HG03571 (cell line): ENCODE data around the gene UBTD1.
A peak's percentile ranks its signal among the peaks of the same experiment; 100 is the strongest.
"Not testable (repeated sequence)": the region's sequence is repeated elsewhere in the genome, so short reads cannot be mapped to it uniquely, and the experiment has no call there.

Source experiments
- ATAC-seq: cut with Tn5 transposase; IDR thresholded peaks from one replicate; pipeline ENCODE4 v1.9.1; 2021; ENCODE audit not compliant: unreplicated experiment

The UBTD1 gene

DNA sequence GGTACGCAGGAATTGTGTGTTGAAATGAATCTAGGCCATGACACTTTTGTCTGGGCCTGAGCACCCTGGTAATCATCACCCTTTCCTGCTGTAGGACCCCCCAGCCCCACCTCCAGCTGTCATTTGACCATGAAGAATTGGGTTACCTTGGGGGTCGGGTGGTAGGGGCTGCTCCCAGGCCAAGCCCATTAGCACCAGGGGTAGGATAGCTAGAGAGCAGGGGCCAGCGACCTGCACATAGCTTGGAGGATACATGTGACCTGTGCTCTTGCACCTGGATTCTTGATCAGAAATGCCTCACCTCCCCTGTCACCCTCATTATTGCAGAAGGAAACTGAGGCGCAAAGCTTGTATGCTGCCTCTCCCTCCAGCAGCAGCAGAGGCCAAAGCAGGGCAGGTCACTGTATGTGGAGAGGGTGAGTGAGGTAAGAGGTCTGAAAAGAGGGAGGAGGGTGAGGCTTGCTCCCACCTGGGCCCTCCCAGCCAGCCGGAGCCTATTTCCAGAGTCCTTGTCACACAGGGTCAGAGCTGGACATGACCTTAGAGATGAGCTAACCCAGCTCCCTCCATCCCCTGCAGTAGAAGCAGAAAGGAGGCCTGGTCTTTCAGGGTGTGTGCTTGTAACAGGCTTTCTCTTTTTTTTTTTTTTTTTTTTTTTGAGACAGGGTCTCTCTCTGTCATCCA, 38.6 kb downstream of the UBTD1 start:
- no peak for ATAC-seq

DNA sequence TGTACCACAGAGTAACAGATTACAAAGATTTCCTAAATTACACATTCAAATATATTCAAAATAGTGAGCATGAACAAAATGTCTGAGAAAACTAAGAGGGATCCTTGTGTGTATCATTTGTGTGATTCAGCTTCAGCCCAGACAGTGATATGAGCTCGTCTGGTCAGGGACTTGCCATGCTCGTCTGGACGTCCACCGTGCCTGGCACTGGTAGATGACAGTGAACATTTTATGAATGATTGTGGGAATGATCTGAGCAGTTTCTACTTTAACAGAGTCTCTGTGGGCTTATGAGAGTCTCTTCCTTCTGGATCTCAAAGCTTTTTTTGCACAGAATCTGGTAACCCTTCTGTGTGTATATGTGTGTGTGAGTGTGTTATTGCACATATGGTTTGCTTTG, 39.7 kb downstream of the UBTD1 start:
- no peak for ATAC-seq

DNA sequence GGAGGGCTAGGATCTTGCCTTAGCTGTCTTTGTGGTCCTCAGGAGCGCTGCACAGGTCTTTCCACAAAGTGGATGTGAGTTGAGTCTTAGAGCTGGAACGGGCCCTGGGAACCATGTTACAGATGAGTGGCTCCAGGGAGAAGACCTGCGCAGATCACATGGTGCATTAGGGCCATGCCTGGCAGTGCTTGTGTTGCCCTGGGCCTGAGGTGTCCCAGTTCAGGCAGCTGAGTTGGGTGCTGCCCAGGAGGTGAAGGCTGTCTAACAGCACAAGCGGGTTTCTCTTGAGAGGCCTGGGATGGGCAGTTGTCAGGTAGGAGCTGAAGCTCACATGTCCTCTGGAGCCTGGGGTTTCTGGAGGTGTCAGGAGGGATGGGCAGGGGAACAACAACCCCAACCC, 40.1 kb downstream of the UBTD1 start:
- no peak for ATAC-seq

DNA sequence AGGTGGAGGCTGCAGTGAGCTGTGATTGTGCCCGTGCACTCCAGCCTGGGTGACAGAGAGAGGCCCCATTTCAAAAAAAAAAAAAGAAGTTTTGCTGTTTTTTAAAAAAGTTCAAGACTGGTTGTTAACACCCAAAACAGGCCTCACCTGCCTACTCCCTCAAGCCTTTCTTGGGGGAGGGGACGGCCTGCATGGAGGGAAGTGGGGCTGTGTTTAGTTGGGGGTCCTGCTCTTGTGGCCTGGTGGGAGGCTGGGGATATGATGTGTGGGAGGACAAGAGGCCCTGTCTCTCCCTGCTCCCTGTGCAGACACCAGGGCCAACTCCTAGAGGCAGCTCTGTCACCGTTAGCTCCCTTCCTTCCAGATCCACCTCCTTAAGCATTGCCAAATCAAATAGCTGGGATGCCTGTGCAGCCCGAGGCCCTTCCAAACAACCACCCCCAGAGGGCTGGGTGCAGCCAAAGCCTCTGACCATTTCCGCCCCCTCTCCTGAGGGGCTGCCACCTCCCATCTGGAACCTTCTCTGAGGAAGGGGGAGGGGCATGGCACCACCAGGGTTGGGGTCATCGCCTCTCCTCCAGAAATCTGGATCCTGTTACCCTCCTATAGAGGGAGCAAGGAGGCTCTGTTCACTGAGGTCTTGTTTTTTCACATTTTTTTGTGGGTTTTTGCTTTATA, 40.9 kb downstream of the UBTD1 start:
- no peak for ATAC-seq

DNA sequence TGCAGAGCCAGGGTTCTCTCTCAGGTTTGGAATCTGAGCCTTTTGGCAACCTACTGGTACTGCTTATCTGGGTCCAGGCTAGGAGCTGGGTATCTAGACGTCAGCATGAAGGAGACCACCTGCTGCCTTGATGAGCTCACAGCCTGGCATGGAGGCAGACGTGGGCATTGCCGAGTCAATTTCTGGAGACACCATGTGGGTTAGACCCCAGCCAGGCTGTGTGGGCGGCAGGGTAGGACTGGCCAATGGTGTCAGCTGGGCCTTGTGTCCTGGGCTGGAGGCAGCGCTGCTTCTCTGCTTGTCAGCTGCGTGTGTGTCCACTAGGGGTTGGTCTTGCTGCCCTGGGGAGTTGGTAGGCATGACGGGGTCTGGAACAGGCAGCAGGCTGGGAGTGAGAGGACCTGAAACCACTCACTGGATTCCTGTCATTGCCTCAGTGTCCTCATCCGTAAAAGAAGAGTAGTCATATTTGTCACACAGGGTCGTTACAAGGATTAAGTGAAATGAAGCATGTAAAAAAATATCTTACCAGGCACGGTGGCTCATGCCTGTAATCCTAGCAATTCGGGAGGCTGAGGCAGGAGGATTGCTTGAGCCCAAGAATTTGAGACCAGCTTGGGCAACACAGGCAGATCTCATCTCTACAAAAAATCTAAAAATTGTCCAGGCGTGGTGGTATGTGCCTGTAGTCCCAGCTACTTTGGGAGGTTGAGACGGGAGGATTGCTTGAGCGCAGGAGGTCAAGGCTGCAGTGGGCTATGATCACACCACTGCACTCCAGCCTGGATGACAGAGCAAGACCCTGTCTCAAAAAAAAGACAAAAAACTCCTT, 42.2 kb downstream of the UBTD1 start:
- ATAC-seq = no peak

DNA sequence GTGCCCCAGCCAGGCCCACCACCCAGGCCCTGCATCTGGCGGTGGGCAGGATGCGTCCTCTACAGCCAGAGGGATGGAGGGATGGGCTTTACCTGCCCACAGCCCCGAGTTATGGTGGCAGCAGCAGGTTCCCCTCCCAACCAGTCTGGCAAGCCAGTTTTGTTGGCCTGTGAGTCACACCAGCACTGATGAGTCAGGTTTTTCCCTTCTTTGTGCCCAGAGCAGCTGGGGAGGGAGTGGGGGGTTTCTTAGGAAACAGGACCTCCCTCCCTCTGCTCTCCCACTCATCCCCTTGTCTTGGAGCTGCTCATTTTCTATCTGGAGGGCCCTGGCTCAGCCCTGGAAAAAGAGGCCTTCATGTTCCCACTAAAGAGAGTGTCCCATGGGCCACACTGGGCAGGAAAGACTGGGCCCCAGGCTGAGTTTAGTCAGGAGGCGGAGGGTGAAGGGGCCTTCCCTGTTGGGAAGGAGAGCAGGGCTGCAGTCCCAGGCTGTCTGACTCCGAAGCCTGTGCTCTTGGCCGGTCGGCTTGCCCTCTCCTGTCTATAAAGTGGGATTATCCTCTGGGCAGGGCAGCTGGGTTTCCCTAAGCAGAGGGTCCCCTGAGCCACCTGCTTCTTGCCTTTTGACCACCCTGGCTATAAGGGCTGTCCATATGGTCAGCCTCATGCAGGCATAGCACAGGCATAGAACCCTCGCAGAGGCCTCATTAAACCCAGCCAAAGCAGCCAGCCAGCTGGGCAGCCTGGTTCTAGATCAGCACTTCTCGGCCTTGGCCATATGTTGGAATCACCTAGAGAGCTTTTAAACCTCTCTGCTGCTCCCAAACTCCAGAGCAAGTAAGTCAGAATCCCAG, 43.7 kb downstream of the UBTD1 start:
- ATAC-seq = no peak

DNA sequence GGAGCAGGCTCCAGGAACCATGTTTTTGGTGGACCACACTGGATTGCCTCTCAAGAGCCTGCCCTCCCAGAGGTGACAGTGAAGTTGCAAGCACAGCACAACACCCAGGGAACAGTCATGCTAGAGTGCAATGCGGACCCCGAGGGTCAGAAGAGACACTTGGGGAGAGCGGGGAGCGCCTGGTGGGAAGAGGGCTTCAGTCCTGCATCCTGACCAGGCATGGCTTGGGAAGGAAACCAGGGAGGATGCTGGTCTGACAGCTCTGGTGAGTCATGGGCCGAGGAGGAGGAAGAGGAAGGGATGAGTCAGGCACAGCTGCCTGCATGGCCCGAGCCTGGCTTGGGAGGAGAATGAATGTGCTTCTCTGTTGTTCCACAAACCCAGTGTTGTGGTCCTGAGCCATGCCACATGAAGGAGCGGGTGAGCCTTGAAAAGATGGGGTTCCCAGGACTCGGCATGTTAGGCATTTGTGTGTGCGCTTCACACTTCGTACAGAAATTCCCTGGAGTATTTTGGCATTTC, 44.4 kb downstream of the UBTD1 start:
- no peak for ATAC-seq

DNA sequence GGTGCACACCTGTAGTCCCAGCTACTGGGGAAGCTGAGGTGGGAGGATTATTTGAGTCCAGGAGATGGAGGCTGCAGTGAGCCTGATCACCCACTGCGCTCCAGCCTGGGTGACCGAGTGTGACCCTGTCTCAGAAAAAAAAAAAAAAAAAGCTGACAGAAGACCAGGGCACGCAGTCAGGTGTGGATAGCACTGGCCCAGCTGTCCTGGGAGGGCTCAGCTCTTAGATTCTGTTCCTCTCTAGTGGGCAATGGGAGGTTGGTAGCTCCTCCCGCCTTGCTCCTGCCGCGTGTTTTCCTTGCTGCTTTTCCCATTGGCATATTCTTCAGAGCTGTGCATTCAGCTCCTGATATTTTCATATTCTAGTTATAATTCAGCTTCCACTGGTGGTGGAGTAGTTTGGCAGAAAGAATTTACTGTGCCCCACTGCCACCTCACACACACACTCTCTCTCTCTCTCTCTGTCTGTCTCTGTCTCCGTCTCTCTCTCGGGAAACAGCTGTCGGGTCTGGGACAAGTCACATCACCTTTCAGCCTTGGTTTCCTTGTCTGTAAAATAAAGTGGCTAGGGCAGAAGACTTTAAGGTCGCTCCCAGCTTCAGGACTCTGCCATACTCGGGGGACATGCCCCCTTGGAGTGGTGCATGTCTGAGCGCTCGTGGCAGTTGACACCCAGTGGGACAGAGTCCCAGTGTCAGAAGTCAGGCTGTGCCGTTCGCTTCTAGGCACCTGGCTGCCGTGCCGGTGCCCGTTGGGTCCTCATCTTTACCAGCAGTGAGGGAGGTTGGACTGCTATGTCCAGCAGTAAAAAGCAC, 47.9 kb downstream of the UBTD1 start:
- ATAC-seq = no peak

DNA sequence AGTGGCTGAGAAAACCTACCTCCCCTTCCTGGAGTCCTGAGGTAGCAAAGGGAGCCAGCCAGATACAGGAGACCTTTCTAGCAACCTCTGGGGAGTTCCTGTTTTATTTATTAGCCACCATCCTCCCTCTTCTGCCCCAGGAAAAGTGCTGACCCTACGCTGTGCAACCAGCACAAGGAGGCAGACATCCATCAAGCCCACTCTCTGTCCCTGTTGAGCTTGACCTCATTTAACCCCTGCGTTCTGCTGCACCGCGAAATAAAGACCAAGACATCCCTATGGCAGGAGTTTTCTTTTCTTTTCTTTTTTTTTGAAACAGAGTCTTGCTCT, 48.5 kb downstream of the UBTD1 start:
- no peak for ATAC-seq

DNA sequence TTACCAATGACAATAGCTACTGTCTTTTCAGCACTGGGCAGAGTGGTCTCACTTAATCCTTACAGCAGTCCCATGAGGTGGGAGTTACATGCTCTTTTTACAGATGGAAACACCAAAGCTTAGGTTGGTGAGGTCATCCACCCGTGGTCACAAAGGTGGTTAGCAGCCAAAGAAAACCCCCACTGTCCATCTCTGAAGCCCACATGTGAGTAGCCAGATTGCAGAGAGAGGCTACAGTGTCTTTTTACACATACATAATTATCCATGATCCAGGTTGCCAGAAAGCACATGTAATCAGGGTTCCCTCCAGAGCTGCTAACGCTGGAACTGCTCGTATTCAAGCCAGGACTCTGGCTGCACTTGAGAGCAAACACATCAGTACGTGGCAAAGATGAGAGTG, 49.2 kb downstream of the UBTD1 start:
- no peak for ATAC-seq

DNA sequence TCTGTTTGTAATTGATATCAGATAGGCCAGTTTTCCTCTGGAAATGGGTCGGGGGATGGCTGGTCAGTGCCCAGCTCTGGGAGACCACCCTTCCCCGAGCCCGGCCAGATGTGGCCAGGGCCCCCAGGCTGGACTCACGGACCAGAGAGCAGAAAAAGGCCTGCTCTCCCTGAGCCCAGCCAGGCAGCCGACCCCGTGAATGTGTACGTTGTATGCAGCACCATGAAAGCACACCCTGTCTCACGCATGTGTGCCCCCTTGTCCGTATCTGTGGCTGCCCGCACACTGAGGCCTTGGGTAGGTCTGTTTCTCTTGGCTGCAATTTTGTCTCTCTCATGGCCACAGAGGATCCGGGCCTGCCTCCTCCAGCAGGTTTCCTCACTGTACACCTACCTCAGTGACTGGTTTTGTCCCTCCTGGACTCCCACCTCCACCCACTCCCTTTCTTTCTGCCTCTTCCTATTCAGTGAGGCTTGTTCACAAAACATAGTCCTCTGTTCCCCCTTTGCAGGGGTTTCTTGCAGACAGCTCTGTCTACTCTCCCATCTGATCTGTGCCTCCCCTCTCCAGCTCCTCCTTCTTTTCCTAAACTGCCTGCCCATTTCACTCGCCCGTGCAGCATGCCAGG, 50.2 kb downstream of the UBTD1 start:
- no peak for ATAC-seq

DNA sequence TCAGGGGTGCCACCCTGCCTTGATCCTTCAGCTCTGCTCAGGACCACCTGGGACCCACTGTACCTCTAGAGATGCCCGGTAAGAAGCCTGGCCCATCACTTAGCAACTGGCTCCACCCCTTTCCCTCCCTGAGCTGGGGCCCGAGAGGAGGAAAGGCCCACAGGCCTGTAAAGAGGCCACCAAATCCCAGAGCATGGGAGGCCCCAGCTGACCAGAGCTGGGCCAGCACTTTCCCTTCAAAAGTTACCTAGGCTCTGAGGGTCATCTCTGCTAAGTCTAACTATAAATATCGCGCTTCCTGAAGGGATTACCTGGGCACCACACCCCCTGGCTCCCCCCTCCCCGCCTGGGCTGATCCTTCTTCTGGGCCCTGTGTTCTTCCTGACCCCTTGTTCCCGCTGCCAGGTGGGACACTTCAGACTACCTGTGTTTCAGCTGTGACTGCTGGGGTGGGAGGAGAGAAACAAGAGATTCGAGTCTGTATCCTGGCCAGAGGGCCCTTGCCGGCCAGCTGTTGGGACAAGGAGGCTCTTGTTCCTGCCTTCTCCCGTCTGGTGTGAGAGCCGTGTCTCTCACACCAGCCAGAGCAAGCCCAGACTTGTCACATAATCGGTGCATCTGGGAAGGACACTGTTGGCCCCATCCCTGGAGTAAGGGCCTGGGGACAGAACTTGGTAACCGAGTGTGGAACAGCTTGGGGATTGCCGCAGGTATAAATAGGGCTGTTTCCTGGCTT, 51.0 kb downstream of the UBTD1 start:
- ATAC-seq = no peak

DNA sequence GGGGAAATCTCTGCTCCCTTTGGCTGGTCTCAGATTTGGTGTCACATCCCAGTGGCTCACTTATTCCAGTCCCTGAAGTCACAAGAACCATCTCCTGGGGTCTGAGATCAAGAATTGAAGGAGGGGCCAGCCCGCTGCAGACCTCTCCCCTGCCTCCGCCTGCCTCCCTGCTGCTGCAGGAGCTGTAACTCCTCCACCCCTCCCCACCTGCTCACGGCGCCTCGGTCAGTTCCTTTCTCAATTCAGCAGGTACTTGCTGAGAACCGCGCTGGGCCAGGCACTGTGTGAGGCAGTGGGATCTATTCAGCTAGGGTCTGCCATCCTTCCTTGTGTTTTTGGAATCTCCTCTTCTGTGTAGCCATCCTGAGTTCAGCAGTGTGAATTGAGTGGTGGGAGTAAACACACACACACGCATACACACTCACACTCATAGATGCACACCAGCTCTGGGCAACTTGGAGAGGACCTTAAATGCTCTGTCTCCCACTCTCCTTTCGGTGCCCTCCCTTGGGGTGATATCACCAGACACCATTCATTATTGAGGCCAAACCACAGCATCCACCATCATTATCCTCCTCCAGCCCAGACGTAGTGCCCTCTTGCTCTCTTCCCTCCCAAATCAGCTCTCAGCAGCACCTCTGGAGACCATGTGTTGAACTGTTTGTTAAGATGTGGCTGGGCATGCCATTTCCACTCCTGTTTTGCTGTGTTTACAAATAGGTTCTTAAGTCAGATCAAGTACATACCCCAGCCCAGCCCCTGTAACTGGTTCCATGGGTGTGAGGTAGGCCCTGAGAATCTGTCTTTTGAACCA, 51.8 kb downstream of the UBTD1 start:
- ATAC-seq = no peak

DNA sequence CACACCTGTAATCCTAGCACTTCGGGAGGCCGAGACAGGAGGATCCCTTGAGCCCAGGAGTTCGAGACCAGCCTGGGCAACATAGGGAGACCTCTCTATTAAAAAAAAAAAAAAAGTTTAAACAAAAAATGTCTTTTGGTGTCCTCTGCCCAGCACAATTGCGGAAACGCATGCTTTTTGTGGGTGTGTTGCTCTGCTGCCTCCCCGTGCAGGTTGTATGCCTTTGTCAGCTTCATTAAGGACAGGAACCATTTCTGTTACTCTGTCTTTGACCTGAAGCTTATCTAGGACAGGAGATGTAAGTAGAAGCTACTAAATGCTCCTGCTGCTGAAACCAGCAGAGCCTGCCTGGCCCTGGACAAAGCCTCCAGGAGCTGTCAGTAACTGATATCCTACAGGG, 52.5 kb downstream of the UBTD1 start:
- no peak for ATAC-seq

DNA sequence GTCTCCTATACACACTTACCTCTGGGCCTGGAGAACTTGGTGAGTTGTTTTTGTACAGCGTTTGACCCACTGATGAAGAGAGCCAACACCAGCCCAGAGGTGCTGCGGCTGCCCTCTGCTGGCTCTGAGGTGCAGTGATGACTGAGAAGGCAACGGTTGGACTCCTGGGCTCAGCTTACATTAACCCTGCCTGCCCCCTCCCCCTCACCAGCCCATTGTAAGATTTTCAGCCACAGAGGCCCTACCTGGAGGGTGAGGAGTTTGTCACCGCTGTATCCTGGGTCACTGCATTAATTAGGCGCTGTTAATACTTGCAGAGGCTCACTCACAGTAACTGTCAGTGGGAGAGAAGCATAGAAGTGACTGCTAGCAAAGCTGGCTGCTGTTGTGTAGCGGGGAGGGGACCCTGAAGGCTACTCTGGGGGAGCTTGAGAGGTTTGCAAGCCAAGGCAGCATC, 54.9 kb downstream of the UBTD1 start:
- peak; percentile 72 for ATAC-seq

DNA sequence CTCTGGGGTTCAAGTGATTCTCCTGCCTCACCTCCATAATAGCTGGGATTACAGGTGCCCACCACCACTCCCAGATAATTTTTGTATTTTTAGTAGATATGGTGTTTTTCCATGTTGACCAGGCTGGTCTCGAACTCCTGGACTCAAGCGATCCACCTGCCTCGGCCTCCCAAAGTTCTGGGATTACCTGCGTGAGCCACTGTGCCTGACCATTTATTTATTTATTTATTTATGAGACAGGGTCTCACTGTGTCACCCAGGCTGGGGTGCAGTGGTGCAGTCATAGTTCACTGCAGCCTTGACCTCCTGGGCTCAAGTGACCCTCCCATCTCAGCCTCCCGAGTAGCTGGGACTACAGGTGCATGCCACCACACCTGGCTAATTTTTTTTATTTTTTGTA, 55.6 kb downstream of the UBTD1 start:
- not testable (repeated sequence) for ATAC-seq

DNA sequence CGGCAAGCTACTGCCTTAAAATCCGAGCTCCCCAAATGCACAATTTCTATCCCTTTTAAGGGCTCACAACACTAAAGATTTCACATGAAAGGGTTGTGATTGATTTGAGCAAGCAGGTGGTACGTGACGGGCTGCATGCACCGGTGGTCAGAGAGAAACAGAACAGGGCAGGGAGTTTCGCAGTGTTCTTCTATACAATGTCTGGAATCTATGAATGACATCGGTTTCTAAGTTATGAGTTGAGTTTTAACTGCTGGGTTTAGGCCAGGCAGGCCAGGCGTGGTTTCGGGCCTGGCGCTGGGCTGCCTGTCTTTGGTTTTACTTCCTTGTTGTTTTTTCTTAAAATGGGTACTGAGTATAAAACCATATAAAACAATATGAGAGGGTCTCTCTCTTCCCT, 56.8 kb downstream of the UBTD1 start:
- ATAC-seq = not testable (repeated sequence)

DNA sequence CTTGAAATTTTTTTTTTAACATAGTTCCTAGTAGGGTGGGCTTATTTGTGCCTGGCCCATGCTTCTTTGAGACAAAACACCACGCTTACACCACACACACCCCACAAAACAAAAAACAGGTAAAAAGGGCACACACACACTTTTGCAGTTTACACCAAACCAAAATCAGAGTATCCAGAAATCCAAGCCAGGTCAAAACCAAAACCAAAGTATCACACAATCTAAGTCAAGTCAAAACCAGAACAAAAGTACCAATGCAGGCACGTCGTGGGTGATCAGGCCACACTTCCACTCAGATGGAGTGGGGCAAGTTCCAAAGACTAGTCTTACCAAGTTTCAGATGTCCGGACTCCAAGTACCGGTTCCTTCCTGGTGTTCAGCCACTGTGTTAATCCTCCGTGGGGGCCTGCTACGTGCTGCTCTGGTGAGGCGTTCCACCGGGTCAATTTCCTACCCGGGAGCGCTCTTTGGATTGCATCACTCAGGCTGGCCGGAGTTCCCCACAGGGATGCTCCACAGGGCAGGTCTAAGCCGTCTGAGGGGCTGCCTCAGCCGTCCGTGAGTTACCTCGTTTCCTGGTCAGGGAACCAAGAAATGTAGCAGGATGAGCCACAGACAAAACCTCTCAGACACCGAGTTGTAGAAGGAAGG, 62.1 kb downstream of the UBTD1 start:
- ATAC-seq = not testable (repeated sequence)
